HG03565 (cell line): Measurements from ENCODE around the gene DCAF4L1.

Source experiments
- ATAC-seq: cut with Tn5 transposase; IDR thresholded peaks from one replicate; pipeline ENCODE4 v1.9.1; 2021; ENCODE audit warnings: mild to moderate bottlenecking, moderate library complexity; ENCODE audit not compliant: unreplicated experiment

DCAF4L1 gene, protein sequence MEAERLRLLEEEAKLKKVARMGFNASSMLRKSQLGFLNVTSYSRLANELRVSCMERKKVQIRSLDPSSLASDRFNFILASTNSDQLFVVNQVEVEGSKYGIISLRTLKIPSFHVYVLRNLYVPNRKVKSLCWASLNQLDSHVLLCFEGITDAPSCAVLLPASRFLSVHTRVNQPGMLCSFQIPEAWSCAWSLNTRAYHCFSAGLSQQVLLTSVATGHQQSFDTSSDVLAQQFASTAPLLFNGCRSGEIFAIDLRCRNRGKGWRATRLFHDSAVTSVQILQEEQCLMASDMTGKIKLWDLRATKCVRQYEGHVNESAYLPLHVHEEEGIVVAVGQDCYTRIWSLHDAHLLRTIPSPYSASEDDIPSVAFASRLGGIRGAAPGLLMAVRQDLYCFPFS

DNA sequence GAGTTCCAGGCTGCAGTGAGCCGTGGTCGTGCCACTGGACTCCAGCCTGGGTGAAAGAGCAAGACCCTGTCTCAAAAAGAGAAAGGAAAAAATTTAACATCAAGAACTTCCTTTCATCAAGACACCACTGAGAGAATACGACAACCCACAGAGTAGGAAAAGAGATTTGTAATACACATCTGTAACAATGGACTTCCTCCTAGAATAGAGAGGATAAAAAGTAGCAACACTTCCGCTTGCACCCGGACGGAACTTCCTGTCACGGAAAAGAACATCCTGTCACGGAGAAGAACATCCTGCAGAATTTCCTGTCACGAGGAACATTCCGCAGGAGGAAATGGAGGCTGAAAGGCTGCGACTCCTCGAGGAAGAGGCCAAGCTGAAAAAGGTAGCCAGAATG is at the start of gene DCAF4L1:
Gene DCAF4L1, plus strand, starts transcription at position 301 of the 400 bp plus-strand sequence. Its CDS starts 37 bp downstream, at position 338.
- no peak for ATAC-seq

DNA sequence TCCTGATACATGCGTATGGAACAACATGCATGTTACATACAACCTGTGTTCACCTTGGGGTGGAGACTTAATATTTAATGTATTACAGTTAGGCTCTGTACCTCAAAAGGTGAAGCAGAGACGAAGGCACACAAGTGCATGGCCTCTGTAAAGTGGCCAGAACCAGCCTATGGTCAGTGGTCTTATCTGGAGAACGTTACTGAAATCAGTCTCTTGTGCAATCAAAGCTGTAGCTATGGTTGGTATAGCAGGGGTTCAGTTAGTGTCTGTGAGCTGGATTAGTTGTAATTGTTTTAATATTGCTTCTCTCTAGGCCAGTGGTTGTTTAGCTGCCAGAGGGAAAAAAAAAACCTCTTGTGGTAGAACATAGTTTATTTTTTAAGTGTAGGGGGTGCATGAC is 48.6 kb upstream of the DCAF4L1 start:
- ATAC-seq: no peak

DNA sequence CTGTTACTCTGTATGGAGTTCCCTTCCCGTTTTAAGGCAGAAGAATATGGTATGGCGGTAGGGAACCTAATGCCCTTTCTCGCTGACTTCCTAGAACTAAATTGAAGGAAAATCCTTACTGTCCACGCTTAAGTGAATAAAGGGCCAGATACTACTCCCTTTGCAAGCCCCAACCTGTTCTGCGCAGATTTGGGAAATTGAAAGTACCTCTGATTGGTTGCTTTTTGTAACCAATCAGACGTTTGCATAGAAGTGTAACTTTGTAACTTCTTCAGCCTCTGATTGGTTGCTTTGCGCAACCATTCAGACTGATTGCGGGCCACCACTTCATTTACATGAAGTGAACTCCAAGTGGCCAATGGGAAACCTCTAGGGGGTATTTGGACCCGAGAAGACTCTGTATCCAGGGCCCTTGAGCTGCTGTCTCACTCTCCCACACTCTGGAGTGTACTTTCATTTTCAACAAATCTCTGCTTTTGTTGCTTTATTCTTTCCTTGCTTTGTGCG is 47.5 kb upstream of the DCAF4L1 start:
- no peak for ATAC-seq

DNA sequence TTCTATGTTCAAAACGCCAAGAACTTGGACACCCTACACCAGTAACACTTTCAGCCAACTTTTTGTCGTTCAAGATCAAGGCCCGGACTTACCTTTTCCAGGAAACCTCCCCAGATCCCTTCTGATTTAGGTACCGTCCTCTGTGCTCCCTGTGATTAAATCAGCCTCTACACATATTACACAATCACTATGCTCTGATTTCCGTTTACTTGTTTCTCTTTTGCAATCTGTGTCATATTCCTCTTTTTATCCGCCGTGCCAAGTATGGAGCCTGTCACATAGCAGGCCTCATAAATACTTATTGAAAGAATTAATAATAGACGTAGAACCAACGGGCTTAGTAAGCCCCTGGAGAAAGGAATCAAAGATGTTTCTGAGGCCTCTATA is 47.0 kb upstream of the DCAF4L1 start:
- ATAC-seq: no peak

DNA sequence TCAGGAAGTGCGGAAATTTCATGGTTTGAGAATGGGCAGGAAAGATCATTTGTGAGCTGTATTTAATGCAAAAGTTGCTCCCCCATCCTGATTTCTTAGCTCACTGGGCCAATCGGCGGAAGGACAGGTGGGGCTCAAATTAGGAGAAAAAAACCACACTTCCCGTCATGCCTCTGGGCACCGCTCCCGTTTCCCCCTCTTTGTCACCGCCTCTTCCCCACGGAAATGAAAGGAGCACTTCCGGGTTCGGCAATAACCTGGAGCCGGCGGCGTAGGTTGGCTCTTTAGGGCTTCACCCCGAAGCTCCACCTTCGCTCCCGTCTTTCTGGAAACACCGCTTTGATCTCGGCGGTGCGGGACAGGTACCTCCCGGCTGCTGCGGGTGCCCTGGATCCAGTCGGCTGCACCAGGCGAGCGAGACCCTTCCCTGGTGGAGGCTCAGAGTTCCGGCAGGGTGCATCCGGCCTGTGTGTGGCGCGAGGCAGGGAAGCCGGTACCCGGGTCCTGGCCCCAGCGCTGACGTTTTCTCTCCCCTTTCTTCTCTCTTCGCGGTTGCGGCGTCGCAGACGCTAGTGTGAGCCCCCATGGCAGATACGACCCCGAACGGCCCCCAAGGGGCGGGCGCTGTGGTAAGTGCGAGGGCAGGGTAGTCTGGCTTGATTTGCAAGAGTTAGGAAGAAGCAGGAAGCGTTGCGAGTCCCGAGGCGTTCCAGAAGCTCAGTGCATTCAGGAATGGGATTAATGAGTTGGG is 46.5 kb upstream of the DCAF4L1 start, which contains the start of gene TMEM33:
Gene TMEM33, plus strand, starts transcription at position 529 of the 751 bp plus-strand sequence. Its CDS starts 56 bp downstream, at position 585.
- peak; percentile 80 for ATAC-seq

DNA sequence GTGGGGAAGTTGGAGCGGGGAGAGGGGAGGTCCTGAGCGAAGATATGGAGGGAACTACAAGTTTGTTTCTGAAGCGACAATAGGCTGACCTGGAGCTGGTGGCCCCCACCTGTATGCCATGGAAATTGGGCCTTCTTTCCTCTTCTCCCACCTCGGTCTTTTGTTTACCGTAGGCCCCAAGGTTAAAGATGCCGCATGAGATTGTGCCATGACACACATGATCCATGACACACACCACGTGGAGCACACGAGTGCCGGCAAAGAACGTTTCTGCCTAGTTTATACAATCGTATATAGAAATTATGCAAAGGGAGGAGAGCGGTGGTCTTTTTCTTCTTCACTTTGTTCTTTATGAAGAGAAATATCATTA is 45.9 kb upstream of the DCAF4L1 start:
- no peak for ATAC-seq

DNA sequence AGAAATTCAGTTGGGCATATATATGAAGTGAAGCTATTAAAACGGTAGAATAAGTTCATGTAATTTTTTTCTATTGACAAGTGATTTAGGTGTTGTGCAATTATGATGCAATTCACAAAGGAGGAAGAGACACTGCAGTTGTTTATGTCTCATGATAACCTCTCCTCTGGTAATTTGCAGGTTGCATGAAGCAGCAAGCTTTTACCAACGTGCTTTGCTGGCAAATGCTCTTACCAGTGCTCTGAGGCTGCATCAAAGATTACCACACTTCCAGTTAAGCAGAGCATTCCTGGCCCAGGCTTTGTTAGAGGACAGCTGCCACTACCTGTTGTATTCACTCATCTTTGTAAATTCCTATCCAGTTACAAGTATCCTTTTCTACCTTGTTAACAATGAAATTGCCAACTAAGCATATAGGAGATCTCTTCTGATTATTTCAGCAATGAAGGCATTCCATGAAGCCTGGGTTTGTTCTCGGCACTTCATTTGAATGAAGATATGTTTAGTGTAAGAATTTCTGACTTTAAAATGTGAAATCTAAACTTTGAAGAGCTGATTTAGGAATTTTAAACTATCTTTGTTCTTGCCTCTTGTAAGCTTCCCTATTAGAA is 42.4 kb upstream of the DCAF4L1 start:
- no peak for ATAC-seq

DNA sequence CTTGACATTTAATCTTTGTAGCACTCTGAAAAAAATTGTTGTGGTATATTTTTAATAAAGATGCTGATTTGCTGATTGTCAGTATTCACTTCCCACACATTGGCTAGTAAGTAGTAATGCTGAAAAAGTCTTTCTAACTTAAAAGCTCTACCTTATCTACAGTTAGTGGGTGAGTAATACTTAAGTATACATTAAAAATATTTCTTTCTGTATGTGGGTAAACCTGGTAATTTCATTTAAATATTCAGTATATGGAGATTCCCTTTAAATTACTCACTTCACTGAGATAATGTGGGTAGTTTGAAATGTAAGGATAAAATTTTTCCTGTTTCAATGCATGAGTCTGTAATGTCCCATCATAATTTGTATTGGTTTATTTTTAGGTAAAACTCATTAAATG is 40.7 kb upstream of the DCAF4L1 start:
- ATAC-seq: no peak

DNA sequence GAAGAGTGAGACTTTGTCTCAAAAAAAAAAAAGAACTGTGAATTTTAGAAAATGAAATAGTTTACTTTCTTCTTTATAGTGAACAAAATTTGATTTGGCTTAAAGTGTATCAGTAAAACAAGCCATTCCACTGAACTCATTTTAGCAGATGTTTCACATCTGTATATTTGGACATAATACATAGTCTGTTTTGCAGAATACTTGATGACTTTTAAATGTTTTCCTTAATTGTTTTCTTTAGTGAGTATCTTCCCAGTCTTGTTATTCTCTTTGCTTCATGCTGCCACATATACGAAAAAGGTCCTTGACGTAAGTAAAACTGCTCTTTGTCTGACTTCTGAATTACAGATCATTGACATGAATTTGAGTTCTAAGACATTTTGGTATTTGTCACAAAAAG is 38.0 kb upstream of the DCAF4L1 start:
- ATAC-seq: no peak

DNA sequence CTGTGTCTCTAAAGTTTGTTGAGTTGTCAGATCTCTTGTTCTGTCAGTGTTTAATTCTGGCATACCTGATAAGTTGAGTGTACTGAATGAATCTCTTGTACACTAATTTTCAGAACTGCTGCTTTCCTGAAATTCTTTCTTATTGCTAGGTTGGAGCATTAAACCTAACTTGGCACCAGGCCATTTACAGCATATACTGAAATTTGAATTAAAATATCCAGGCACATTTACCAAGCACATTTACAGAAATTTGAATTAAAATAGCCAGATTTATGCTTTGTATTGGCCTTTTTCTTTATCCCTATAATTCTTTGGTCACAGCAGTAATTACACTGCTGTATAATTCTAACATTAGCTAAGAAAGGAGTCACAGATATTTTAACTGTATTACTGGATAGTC is 37.5 kb upstream of the DCAF4L1 start:
- no peak for ATAC-seq

DNA sequence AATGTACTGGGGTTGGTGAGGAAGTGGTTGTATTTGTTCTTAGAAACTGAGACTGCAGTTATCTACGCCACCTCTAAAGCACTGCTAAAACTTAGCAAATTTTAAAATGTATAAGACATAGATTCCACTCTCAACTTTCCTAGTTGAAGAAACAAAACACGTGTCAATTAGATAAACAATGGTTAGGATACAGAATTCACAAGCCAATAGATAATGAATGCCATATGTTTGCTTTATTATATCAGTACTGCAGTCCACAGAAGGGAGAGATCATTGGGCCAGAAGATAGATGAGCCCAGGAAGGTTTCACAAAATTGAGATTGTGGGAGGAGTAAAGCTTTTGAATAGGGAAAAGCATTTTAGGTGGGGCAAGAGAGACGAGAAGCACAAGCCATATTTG is 32.0 kb upstream of the DCAF4L1 start:
- no peak for ATAC-seq

DNA sequence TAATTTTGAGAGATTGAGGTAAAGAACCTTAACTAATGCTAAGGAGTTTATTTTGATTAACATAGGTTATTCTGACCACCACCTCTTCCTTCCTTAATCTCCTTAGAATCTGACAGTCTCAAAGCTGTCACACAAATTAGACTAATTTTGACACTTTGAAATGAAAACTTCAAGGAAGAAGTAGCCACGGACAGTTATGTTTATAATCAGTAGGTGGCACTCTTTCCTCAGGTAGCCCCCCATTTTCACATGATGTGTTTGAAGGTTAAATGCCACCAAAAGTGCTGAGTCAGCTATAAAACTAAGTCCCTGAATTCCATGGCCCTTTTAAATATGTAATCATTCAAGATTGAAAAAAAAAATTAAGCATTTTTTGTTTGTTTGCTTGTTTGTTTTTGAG is 23.9 kb upstream of the DCAF4L1 start:
- no peak for ATAC-seq

DNA sequence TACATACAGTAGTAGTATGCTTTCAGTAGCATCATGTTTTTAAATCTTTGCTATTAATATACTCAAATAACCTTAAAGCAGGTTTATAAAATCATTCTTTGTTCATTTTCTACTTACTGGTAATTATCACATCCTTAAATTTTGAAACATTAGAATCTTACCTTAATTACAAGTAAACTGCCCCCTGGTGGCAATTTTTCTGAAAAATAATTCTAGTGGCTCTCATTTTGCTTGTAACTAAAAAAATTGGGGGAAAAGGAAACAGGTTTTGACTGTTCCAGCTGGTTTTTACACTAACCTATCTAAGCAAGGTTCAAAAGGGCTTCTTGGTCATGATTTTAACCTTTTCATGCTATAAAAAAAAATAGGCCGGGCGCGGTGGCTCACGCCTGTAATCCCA is 18.5 kb upstream of the DCAF4L1 start:
- no peak for ATAC-seq

DNA sequence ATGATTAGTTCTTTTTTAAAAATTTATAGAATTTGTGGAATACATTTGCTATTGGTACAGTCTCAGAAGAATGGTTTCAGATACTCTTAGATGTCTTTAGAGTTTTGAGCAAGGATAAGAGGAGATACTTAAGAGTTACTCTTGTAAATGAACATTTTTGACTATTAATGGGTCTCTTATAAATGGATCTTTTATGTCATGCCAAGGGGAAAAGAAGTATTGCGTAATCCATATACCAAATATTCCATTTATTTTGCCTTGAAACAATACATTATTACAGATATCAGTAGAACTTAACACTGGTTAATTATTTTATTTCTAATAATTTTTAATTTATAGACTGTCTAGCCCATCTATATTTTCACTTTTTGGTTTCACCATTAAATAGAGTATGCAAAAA is 17.2 kb upstream of the DCAF4L1 start:
- no peak for ATAC-seq

DNA sequence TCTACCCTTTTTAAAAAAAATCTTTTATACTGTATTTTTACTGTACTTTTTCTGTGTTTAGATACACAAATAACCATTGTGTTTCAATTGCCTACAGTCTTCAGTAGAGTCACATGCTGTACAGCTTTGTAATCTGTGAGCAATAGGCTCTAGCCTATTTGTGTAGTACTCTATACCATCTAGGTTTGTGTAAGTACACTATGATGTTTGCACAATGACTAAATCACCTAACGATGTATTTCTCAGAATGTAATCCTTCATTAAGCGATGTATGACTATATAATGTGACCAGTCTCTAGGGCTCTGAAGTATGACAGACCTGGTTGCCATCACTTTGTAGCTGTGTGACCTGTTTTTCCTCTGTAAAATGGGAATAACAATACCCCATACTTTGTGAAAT is 14.2 kb upstream of the DCAF4L1 start:
- ATAC-seq: no peak

DNA sequence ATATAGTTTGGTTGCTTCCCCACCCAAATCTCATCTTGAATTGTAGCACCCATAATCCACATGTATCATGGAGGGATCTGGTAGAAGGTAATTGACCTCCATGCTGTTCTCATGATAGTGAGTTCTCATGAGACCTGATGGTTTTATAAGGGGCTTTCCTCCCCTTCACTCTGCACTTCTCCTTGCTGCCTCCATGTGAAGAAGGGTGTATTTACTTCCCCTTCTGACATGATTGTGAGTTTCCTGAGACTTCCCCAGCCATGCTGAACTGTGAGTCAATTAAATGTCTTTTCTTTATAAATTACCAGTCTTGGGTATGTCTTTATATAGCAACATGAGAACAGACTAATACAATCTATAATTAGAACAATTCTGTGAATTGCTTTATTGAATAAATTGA is 11.9 kb upstream of the DCAF4L1 start:
- ATAC-seq: no peak

DNA sequence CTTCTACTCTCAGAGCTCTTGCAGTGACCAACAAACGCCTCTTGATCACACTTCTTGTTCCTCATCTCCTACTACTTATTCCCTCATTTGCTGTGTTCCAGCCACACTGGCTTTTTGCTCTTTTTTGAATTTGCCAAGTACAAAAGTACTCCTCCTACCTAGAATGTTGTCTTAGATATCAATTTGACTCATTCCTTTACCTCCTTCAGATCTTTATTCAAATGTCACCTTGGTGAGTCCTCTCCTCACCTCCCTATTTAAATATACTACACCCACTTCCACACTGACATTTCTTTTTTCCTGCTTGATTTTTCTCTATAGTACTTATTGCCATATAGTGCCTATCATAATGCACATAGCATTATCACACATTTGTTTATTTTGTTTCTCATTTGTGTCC is 6.2 kb upstream of the DCAF4L1 start:
- no peak for ATAC-seq

DNA sequence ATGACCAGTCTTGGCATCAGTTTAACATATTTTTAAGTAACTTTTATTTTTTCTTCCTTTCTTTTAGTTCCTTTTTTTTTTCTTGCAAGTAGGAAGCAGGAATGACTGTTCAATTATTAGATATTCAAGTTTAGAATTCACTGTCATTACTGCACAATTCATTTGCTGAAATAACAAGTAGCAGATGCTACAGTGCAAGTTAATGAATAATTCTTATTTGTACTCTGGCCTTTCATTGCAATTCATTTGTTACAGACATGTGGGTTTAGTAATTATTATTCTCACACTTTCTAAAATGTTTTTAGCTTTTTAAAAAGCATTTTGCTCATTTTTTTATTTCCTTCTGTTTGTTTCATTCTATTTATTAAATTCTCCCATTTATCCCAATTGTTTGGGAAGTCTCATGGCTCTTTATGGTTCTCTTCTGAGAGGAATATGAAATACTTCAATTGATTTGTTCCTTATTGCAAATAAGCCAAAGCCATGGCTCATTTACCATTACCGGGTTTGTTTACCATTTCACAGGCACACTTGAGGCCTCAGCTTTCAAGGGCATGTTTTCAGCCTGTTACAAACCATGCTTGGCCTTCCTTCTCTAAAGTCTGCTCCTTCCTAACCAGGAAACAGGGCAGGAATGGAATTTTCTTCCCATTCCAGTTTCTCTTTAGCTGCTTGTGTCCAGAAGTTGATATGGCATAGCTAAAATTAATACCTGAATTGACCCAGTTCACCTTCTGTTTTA is 4.6 kb upstream of the DCAF4L1 start:
- no peak for ATAC-seq

DNA sequence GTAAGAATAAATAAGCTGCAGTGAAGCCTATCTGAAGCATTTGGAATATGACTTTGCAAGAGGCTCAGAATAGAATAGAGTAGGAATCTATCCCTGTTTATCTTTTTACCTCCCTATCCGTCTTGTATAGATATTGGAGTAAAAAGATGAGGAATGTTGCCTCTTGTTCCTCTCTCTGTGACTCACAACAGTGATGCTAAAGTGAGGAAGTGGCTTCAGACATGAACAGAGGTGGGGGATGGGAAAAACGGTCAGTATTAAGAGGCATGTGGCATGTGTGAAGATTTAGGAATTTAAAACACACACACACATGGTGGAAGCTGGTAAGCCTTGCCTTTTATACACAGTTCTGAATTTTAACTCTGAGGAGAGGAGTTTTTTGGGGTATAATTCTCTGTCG is 3.8 kb upstream of the DCAF4L1 start:
- no peak for ATAC-seq

DNA sequence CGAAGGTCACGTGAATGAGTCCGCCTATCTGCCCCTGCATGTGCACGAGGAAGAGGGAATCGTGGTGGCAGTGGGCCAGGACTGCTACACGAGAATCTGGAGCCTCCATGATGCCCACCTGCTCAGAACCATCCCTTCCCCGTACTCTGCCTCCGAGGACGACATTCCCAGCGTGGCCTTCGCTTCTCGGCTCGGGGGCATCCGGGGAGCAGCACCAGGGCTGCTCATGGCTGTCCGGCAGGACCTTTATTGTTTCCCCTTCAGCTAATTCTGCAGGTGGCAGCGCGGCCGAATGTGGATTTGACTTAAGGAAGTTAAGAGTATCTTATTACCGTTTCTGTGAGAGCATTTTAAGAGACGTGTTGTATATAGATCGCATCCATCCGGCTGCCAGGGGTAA is 1.2 kb downstream of the DCAF4L1 start:
- no peak for ATAC-seq

DNA sequence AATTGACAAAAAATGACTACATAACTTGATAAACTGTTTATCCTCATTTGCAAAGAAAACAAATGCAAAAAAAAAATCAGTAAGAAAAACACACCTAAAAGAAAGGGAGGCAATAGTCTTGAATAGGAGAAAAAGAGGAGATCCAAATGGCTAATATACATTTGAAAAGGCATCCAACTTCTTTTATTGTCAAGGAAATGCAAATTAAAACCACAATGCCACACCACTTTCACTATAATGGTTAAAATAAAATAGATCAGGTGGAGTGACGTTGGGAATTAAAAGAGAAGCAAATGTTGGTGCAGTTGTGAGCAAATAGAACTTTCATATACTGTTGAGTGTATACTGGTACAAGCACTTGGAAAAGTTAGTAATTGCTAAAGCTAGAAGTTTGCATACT is 3.6 kb downstream of the DCAF4L1 start:
- no peak for ATAC-seq
